IPS-NIHi7 (cell line): ENCODE data around the gene HOXD8.

Source experiments
- DNase-seq: peaks from one replicate; pipeline ENCODE4 v3.0.0; 2012; ENCODE audit warnings: mixed read lengths; ENCODE audit errors: extremely low spot score

HOXD8 gene

DNA sequence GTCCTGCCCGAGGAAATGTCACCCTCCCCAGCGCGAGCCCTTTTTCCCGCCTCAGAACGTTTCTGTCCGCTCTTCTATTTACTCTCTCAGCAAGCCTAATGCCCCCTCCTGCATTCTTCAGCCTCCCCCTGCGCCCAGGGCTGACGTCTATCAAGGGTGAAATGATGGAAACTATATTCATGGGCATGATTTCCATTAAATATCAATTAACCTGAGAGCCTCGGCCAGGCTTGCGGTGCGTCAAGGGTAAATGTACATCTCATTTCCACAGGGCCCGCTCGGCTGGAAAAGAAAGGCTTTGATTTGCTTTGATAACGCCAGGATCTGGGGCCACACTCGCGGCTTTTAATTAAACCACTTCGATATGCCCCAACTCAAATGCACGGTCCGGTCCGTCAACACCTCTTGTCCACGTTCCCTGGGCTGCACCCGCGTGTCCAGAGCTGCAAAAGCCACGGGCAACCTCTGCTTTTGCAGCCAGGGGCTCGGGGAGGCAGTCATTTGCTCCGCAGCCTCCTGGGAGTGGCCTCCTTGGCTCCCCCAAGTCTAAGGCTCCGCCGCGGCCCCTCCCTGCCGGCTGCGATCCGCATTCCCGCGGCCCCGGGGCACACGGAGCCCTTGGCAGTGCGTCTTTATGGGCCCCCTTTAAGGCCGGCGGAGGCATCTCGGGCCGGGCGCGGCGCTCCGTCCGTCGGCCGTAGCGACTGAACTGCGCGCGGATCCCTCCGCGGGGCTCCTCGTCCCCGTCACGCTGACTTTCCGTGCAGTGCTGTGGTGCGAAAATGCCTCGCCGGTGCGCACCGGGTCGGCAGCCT is at the start of gene HOXD8:
Gene HOXD8 (plus strand): TSS at position 724 of the 815 bp plus-strand sequence. CDS start 662 bp downstream, outside the sequence.
- no peak for DNase-seq

DNA sequence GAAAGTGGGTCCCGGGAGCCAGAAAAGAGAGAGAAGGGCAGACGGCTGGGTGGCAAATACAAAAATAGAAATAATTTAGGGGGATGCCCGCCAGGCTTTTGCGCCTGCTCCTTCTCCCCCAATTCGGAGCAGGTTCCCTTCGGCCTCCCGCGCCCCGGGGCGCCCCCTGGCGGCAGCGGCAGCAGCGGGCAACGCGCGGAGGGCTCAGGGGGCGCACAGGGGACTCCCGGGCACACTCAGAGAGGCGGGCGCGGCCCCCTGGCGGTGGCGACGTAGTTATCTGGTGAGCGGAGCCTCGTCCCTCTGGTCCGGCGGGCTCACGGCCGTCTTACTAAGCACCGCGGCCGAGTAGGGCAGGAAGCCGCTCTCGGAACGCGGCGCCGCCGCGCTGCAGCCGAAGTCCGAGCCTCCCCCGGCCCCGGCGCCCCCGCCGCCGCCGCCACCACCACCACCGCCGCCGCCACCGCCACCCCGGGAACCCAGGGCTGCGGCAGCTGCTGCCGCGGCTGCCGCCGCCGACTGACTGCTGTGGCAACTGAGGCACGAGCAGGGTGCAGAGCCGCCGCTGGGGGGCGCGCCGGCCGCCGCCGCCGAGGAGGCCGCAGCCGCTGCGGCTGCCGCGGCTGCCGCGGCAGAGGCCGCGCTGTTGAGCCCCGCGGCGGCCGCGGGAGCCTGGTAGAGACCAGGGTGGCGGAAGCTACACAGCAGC is 49.5 kb upstream of the HOXD8 start:
- peak; percentile 83 for DNase-seq

DNA sequence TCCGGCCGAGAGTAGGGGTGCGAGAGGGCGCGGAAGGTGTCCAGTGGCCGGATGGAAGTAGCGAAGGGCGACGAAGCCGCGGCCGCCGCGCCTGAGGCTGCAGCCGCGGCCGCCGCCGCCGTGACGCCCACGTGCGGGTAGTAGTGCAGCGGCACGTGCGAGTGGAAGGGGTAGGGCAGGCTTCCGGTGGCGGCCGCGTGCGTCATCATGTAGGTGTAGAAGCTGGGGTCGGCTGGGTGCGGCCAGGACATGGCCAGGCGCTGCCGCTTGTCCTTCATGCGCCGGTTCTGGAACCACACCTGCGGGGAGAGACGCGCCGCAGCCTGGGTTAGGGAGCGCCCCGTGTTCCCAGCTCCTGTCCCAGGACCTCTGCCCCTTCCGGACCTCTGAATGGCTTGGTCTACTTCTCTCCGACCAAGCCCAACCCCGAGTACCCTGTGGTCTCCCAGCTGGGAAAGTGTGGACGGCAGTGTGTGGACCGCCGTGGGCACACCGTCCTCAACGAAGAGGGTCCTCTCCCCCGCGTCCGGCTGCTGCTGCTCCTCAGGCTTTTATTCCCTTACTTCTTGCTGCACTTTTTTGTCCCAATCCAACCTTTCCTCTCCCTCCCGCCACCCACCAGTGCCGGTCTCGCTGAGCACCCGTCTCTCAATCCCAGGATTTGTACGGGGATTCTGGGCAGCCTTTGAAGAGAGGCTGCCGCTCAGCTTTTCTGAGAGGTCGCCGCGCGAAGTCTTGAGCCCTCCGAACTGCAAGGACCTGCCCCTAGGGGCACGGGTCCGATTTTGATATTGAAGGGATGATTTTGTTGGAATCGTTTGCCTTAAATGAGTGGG is 48.7 kb upstream of the HOXD8 start:
- DNase-seq, result no peak

DNA sequence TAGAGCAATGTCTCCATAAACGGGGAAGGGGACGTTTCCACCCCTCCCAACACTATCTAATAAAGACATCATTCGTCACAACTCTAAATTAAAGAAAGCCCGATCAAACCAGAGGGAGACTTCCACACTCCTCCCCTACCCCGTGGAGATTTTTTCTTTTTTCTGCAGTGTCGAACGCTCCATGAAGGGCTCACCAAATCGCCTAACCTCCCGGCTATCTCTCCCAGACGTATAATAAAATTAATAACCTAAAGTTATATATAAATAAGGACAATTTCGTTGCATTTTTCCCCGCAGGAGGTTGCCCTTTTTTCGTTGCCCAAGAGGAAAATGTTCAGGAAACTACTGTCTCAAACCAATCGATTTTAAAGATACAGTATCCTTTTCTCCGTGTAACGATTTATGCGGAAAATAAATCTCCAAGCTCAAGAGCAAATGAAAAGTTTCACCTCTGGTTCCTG is 48.1 kb upstream of the HOXD8 start:
- no peak for DNase-seq

DNA sequence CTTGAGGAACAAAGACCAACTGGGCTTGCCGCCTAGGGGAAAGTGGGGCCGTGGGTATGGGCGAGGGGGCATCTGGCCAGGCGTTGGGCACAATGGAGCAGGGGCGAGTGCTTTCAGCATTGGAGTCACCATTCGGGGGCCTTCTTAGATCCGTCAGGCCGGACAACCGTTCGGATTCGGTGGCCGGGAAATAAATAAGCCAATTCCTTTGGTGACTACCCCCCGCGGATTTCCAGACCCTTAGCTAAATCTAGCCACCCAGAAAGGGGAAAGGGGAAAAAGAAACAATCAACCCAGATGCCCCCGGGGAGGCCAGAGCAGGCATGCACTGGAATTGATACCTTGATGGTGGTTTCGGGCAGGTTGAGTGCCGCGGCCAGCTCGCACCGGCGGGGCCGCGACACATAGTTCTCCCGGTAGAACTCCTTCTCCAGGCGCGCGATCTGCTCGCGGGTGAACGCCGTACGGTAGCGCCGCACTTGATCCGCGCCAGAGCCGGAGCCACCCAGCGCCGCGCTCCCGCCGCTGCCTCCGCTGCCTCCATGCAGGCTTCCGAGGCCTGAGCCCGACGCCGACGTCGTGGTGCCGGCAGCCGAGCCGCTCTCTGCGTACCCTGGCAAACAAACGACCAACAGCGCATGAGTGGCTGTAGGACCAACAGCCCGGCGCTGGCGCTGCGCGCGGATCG is 47.5 kb upstream of the HOXD8 start:
- DNase-seq, result no peak

DNA sequence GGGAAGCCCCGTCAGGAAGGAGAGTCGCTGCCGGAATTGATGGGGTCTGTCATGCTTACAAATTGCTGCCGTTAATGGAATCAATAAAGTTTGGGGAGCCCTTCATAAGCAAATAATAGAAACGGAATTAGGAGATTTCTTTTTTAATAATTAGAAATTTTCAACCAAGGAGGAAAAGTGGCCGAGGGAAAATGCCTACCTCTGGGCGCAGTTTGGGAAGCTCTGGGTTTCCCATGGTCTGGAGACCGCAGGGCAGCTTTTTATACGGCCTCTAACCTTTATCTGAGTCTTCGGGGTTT is 47.0 kb upstream of the HOXD8 start:
- DNase-seq, result no peak

DNA sequence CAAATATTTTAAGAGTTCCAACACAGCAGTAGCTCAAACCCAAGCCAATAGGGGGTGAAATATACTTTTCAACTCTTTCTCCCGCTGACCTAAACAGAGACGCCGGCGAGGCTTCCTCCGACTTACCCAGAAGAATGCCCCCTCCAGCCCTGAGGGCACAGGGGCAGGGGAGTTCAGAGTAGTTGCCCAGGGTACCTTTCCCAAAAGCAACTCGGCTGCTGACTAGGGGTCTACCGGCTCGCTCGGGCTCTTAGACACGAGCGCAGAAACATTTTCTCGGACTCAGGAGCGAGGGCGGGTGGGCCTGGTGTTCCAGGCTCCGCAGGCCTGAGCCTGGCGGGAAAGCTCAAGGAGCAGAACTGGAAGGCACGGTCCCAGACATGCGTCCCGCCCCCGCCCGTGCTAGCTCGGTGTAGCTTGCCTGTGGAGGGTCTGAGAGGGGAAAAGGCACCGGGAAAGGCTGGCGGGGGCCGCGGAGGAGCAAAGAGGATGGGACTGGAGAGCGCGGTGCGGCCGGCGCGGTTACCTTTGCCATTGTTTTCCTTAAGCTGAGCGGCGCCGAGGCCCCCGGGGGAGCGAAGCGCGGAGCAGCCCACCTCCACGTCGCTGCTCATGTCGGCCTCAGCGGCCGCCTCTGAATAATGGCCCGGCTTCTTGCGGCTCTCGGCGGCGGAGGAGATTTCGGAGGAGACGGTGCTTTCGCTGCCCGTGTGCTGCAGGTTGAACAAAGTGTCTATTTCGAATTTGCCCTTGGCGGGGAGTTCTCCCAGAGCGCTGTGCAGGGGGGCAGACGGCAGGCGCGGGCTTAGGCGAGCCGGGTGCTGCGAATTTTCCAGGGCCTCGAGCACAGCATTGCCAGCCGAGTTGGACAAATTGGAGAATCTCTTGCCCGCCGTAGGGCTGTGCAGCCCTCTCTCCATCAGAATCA is 46.4 kb upstream of the HOXD8 start:
- no peak for DNase-seq

DNA sequence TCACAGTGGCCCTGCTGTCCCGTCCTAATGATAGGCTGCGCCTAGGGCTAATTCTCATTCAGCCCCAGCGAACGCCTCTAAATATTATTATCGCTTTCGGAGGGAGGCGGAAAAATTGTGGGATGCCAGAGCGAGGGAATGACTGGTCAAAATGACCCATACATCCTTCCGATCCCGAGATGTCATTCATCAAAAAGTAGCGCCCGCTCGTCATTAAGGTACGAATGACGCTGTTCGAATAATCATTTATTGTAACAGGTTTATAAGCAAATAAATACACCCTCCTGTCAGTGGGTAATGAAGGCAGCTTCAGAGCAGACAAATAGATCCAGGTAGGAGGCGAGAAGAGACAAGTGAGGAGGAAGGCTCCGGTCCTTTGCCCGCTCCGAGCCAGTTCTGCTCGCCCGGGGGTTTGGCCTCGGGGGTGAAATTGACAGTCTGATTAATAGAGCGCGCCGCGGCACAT is 45.7 kb upstream of the HOXD8 start, which contains the start of gene EVX2:
Gene EVX2 (minus strand): TSS at position 167 of the 466 bp plus-strand sequence. CDS start 186 bp downstream, outside the sequence.
- DNase-seq, result no peak

DNA sequence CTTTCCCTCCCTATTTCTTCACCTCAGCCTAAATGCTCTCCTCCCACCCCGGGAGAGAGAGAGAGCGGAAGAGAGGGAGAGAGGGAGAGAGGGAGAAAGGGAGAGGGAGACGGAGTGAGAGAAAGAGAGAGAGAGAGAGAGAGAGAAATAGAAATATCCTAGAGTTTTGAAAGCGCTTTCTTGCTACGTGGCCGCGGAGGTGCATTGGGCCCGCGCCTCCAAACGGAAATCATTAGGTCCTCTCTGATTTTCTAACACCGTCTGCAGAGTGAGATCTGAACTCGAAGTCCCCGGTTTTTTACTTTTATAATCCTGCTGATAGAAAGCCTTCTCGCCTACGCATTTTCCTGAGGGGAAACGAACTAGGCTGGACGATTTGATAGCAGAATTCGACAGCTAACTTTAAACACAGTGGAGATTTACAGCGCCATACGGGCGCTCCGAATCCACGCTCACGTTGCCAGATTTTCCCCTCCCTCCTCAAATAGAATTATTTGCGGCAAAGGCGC is 44.8 kb upstream of the HOXD8 start:
- DNase-seq, result no peak

DNA sequence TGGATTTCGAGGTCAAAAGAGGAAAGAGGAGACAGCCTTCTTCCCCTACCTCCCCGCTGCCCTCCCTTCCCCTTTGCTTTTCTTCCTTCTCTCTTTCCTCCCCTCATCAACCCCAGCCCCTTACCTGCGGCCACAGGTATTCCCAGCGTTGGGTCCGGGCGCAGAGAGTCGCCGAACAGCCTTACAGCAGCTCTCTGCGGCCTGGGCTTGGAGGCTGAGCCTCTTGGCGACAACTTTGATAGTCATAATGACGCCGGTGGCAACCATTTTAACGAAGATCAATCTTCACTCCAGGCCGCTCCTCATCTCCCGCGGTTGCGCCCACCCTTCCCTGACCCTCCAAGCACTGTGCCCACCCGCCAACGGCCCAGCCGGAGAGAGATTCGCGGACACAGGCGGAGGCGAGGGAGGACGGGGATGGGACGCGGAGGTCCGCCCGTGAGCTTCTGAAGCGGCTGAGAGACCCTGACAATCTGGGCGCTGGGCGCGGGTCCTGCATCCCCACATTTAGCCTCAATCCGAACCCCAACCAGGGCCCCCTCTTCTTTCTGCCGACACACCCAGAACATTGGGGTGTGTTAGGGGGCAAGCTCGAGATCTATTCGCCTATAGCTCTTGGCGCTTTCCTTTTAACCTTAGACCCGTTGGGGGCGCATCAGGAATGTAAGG is 44.3 kb upstream of the HOXD8 start:
- DNase-seq, result no peak

DNA sequence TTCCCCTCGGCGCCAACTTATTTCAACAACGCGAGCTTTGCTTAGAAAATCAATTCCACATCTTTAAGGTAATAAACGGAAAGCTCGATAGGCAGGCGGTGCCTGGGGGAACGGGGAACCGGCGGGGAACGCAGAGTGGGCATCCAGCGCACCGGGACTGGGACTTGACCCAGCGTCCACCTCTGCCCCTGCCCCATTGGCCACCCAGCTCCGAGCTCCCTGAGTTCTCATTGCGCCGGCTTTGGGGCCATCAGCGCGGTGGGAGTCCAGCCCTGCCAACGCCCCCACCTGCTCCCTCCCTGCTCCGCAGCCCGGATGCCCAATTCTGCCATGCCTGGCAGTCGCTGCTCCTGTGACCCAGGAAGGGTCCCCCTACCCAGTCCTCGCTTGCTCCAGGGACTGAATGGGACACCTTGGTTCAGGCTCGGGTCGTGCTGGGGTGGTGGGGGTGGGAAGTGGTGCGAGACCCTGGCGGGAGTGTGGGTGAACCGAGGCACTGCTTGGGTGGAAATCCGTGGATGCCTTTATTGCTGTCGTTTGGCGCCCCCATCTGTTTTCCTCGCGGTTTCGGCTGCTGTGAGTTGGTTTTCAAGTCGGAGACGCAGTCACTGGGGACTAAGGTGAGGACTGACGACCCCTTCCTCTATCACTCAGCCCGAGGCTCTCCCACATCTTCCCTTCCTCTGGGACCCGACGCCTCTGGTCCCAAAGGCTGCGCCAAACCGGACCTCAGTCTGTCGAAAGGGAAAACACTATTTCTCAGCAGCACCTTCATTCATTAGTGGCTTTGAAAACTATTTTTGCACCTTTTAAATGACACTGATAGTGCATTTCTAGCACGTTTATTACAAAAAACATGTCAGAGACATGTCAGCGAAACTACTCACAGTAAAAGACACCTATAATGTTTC is 43.4 kb upstream of the HOXD8 start:
- DNase-seq, result no peak

DNA sequence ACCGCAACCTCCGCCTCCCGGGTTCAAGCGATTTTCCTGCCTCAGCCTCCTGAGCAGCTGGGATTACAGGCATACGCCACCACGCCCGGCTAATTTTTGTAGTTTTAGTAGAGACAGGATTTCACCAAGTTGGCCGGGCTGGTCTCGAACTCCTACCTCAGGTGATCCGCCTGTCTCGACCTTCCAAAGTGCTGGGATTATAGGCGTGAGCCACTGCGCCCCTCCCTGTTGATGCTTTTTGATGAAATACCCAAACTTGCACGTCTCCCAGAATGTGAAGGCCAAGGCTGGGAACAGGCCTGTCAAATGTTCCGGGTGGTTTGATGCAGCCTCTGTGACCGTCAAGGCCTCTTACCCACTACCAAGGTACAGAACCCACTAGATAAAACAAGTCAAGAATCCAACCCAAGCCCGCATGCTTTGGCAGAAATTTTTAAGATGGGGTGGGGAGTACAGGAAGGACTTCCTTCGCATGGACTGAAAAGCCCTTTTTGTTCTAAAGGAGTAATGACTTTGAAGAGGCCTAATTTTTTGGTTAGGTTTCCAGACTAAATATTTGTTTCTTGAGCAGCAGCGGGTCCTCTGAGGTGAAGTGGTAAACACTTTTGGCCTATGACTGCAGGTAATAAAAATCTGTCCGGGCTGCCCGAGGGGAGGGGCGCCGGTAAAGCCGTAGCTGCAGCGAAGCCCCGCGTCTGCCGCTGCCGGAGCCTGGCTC is 42.0 kb upstream of the HOXD8 start:
- no peak for DNase-seq

DNA sequence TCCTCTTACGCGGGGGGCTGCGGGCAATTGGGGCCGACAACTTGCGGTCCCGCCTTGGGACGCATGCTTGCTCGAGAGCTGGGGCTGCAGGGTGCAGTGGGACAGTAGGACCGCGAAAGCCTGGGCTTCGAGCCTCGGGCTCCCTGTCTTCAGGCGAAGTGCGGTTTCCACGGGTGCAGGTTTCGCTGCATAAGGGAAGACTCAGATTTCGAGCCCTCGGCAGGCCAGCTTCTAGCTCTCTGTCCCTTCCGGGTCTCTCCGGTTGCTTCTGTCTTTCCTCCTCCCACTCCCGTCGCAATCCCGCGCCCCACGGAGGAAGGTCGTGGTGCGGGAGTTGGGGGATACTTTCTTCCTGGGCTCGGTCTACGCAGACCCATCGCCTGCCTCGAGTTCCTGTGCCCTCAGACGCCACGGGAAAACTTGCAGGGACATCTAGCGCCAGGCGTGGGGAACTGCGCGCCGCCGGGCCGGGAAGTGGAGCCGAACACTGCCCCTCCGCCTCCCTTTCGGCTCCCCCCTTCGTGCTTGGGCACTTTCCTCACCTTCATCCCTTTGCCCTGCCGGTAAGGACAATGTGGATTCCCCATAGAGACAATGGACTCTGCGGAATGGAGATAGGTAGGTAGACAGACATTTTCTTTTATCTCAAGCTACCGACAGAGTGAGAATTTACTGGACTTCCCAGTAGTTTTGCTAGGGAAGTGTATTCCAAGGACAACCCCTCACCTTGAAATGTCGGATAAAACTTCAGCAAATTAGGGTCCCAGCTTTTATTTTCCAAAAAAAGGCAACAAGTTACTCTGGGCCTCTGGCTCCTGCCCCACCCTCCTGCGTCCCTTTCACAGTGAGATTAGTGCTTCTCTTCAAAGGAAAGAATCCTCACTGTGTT is 41.2 kb upstream of the HOXD8 start:
- peak; percentile 72 for DNase-seq

DNA sequence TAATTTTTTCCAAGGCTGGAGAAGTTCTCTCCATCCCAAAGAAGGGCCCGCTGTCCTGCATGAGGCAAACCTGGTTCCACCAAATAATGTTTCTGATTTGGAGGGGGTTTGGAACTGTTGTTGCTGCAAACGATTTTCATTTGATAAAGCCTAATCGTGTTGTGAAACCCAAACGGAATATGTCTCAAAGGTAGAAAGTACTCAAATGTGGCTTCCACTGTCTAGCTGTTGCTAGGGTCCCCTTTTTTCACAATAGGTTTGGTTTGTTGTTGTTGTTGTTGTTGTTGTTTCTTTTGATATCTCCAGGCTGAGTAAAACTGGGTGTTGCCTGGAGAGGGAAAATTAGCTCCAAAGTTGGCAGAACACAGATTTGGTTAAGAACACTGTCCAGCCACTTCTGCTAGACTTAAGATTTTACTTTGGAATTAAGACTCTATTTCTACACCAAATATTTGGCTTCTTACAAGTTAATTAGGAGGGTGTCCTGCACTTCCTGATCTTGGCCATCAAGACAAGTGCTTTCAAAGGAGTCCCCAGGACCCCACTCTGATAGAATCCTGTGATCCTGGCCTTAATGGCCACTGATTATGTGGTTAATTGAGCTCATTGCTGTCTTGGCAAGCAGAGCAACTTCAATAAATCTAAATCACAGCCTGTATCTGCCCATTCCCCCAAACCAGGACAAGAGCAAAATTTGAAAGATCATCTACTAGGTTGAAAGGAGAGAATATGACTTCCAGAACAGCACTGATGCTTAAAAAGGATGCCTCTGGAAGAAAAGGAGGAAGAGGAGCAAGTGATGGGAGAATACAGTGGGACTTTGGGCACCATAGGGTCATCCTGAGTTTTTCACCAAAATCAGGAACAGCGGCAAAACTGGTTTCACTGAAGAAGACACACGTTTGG is 40.3 kb upstream of the HOXD8 start:
- DNase-seq, result no peak

DNA sequence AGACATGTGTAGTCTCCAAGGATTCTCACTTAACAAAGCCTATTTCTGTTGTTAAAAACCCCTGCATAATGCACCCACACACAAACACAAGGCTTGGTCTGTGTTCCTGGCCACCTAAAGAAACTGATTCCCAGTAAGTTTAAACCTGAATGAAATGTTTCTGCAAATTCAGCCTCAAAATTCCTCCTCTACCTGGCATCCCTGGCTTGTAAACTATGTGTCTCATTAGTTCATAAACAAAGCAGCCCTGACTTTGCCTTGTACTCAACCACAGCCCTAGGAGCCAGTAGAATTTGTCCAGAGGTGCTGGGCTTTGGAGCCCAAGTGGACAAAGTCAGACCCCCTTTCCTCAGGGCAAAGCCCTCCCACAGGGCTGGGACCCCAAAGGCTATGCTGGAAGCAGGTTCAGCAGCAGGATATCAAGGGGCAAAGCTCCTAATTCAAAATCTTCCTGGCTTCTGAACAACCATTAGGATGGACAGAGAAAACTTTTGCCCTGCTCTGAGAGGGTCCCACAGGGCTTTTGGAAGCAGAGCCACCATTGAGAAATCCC is 39.6 kb upstream of the HOXD8 start:
- no peak for DNase-seq

DNA sequence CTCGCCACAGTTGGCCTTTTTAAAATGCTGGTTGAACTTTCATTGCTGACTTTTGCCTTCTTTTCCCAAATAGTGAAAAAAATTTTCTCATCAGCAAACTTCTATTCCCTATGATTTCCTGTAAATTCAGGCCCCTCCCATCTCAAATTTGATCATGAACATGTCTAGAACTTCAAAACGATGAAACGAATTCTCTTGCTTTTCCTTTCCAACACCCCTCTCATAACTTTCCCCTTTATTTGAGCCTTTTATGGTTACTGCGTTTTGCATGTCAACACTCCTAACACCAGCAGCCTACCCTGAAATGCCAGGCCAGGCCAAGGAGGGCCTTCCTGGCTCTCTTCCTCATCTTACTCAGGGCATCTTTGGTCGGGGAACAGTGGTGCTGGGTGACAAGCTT is 38.6 kb upstream of the HOXD8 start:
- DNase-seq, result no peak
